Motor neuron (in vitro differentiated cells): ENCODE measurements around the gene NUDCD3. TPM values are rescaled to one million over a fixed set of nuclear protein-coding genes. Genes with fewer than 3 reads are reported as not detected.
"Not testable (repeated sequence)": the region's sequence is repeated elsewhere in the genome, so short reads cannot be mapped to it uniquely, and the experiment has no call there.

Experiments
- ATAC-seq, 8 experiments: fragments of 200-7000 bp; cut with Tn5 transposase; replicated peaks in 6 of 8; 2 replicates each; pipeline ENCODE4 v1.8.0; 2021; ENCODE audit warnings: mild to moderate bottlenecking in 8 of 8, moderate library complexity in 8 of 8
- H3K27ac ChIP-seq, 2 donors: fragments of 250-450 bp; sonication (Bioruptor Pico); 2 replicates each; pipeline ENCODE4 v1.9.0; 2021; ENCODE audit warnings: antibody characterized with exemption in 2 of 2, mild to moderate bottlenecking in 2 of 2, moderate library complexity in 1 of 2
- H3K4me1 ChIP-seq, 2 donors: fragments of 250-450 bp; sonication (Bioruptor Pico); replicated peaks in 1 of 2; 2 replicates each; pipeline ENCODE4 v1.6.1; 2021; ENCODE audit warnings: antibody characterized with exemption in 2 of 2, mild to moderate bottlenecking in 2 of 2, moderate library complexity in 1 of 2
- H3K4me3 ChIP-seq, 5 donors: fragments of 250-450 bp; sonication (Bioruptor Pico); 2 replicates each; pipeline ENCODE4 v1.9.0; 2021; ENCODE audit warnings: antibody characterized with exemption in 5 of 5, mild to moderate bottlenecking in 5 of 5, moderate library complexity in 4 of 5
- WGBS, 10 experiments: fragments of 450-650 bp; shearing (Covaris generic); methylation state at CpG; one replicate each; pipeline ENCODE4 v1.0.0; 2022; 5-methylcytosine and 5-hydroxymethylcytosine counted together
- in situ Hi-C, 9 experiments: fragments of 400-800 bp; cut with MboI; loops; one replicate each; pipeline ENCODE4 v1.15.0; 2021; ENCODE audit warnings: low sequenced_read_pairs in 9 of 9, low pct_unique_long_range_greater_than_20kb in 2 of 9; ENCODE audit not compliant: unreplicated experiment in 9 of 9
- total RNA-seq, 8 experiments: library from RNA; unstranded; fragments of 300-600 nt; gene quantifications; 2 replicates each; pipeline versions ENCODE4 v1.2.3 to v1.2.4, GENCODE V29; 2022

NUDCD3 gene
- total RNA-seq, 8 experiments from 2014 or later: 44.8 to 69.6 (median 52.0) TPM

DNA sequence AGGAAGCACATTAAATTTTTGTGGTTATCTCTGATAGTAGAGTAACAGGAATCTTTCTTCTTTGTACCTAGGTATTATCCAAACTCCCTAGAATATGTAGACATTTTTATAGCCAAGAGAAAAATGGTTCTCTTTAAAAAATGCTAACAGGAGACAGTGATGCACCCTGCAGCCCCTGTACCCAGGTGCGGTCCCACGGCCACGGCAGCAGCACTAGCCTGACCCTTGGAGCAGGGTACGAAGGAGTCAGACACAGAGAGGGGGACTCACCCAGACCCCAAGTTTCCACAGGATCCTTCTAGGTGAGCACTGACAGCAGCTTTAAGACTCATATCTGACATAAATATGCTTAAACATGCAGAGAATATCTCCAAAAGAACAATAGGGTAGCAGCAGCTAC lies 60.4 kb downstream of the NUDCD3 start:
- ATAC-seq: no peak
- in situ Hi-C loops: no loop called here
- H3K4me1 ChIP-seq: no peaks in the 10 kb centered on the region
- 80 to 100% (median 92%) methylated on average over 1 to 4 of the region's 4 CpGs; no CpG with 5 or more reads in 4 of the 10 experiments for WGBS, 10 experiments
- no peak overlapping the region for H3K4me3 ChIP-seq
- H3K27ac ChIP-seq: no peak overlapping the region

DNA sequence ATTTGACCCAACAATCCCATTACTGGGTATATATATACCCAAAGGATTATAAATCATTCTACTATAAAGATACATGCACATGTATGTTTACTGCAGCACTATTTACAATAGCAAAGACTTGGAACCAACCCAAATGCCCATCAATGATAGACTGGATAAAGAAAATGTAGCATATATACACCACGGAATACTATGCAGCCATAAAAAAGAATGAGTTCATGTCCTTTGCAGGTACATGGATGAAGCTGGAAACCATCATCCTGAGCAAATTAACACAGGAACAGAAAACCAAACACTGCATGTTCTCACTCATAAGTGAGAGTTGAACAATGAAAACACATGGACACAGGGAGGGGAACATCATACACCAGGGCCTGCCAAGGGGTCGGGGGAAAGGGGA lies 65.7 kb downstream of the NUDCD3 start:
- in situ Hi-C loops, H3K27ac ChIP-seq, H3K4me3 ChIP-seq, H3K4me1 ChIP-seq, ATAC-seq: not testable (repeated sequence)
- WGBS, 10 experiments: 80 to 86% methylated on average over 1 of the region's 2 CpGs; no CpG with 5 or more reads in 8 of the 10 experiments

DNA sequence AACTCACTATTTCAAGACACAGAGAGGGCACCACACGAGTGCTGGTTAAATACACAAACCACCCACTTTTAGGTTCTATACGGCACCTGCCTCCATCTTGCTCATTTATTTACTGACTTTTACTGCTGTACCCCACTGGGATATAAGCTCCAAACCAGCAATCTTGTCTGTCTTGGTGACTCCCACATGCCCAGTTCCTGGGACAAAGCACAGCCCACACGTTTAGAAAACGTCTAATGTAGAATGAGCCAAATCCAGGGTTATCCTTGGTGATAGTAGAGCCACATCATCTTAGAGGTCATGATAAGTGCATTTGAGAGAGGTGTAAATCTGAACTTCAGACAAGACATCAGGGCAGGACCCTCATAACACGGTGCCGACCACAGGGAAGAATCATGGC lies 73.5 kb downstream of the NUDCD3 start:
- Histone ChIP-seq H3K27ac (no peak overlapping the region), H3K4me3 (no peak overlapping the region), H3K4me1 (no peaks in the 10 kb centered on the region)
- WGBS, 10 experiments: 80 to 100% (median 90%) methylated on average over 1 to 5 of the region's 6 CpGs; no CpG with 5 or more reads in 4 of the 10 experiments
- in situ Hi-C loops: no loop called here
- no peak for ATAC-seq

- Histone ChIP-seq H3K4me3 (no peak overlapping the region), H3K27ac (no peak overlapping the region), H3K4me1 (no peaks in the 10 kb centered on the region)
- ATAC-seq: no peak
- 67 to 100% (median 89%) methylated on average over 2 to 3 of the region's 3 CpGs; no CpG with 5 or more reads in 2 of the 10 experiments for WGBS, 10 experiments
- in situ Hi-C loops: no loop called here
Measured at GRCh38 chr7:44415510-44415909, 74.9 kb downstream of the NUDCD3 start.

- H3K4me3 ChIP-seq: no peak overlapping the region
- WGBS, 10 experiments: 88 to 100% (median 100%) methylated on average over 1 of the region's 1 CpG; no CpG with 5 or more reads in 5 of the 10 experiments
- no peak overlapping the region for H3K27ac ChIP-seq
- in situ Hi-C loops: no loop called here
- ATAC-seq: no peak
- H3K4me1 ChIP-seq: no peaks in the 10 kb centered on the region
Measured at GRCh38 chr7:44415047-44415446, 75.4 kb downstream of the NUDCD3 start.

DNA sequence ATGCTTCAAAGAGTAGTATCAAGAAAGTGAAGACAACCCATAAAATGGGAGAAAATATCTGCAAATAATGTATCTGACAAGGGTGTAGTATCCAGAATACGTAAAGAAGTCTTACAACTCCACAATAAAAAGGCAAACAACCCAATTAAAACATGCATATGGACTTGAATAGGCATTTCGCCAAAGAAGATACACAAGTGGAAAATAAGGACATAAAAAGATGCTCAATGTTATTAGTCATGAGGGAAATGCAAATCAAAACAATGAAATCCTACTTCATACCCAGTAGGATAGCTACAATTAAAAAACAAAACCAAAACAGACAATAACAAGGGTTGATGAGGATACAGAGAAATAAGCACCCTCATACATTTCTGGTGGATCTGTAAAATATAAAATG lies 79.2 kb downstream of the NUDCD3 start:
- no peak for ATAC-seq

GRCh38 chr7:44408596-44408995 lies 81.9 kb downstream of the NUDCD3 start:
- H3K4me1 ChIP-seq: peaks cover 0 to 2% of the 10 kb centered on the region in 2 donors
- 39 to 100% (median 70%) methylated on average over 1 to 3 of the region's 3 CpGs; no CpG with 5 or more reads in 4 of the 10 experiments for WGBS, 10 experiments
- in situ Hi-C loops: no loop called here
- peak in 3 of 8 experiments; percentile 14 to 43 (median 37) for ATAC-seq
- no peak overlapping the region for H3K4me3 ChIP-seq
- no peak overlapping the region for H3K27ac ChIP-seq

More for the DNA sequence above, 79.2 kb downstream of the NUDCD3 start:
- in situ Hi-C loops: no loop called here
- H3K4me1 ChIP-seq: peaks cover 0 to 2% of the 10 kb centered on the region in 2 donors
- WGBS, 10 experiments: 64 to 100% (median 95%) methylated on average over 1 to 2 of the region's 2 CpGs
- no peak overlapping the region for H3K27ac ChIP-seq
- H3K4me3 ChIP-seq: no peak overlapping the region

DNA sequence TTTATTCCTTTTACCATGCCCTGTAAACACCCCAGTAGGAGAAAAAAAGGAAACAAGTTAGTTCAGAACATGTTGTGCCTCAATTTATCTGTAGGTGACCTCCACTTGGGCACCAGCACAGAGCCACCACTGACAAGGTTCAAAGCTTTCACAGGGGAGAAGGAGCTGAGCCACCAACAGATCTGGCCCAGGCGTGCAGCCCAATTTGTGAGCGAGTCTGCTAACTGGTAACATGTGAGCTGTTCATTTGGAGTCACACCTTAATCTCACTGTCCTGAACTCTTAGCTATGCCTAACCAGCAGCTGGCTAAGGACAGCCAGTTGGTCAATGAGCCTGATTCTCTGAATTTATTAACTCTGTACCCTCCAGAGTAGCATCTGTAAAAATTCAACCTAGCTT lies 86.7 kb downstream of the NUDCD3 start:
- in situ Hi-C loops: no loop called here
- WGBS, 10 experiments: 77 to 100% (median 96%) methylated on average over 2 of the region's 2 CpGs; no CpG with 5 or more reads in 6 of the 10 experiments
- no peak overlapping the region for H3K27ac ChIP-seq

DNA sequence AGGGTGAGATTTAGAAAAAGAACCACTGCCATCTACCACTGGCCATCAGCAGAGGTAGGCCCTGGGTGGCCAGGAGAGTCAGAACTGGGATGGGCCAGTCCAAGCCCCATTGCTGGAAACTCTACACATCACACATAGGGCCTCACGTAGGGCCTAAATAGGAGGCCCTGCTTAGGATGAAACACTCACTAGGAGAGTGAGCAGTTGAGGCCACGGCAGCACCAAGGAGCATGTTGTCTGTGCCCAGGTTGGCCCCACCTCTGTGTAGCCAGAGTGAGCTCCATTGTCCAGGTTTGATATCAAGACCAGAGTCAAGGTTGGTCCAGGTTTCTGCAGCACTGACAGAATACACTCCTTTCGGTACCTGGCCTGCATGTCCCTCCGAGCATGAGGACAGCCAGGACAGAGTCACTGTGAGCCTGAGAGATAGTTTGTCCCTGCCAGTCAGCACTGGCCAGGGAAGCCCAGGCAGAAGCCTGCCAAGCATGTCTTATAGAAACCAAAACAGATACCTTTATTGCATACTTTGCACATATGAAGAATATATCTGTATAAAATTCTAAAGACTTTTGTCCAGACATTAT lies 87.2 kb downstream of the NUDCD3 start:
- in situ Hi-C loops: no loop called here
- ATAC-seq: no peak
- WGBS, 10 experiments: 83 to 100% (median 100%) methylated on average over 1 to 3 of the region's 4 CpGs; no CpG with 5 or more reads in 5 of the 10 experiments
- Histone ChIP-seq H3K4me3 (no peak overlapping the region), H3K27ac (no peak overlapping the region), H3K4me1 (no peaks in the 10 kb centered on the region)

More for the DNA sequence above, 86.7 kb downstream of the NUDCD3 start:
- no peak for ATAC-seq
- Histone ChIP-seq H3K4me1 (peaks cover 0 to 2% of the 10 kb centered on the region in 2 donors), H3K4me3 (no peak overlapping the region)

- ATAC-seq: no peak
- 93 to 100% (median 97%) methylated on average over 3 to 11 of the region's 14 CpGs; no CpG with 5 or more reads in 2 of the 10 experiments for WGBS, 10 experiments
- H3K4me1 ChIP-seq: no peaks in the 10 kb centered on the region
- no peak overlapping the region for H3K27ac ChIP-seq
- no peak overlapping the region for H3K4me3 ChIP-seq
- in situ Hi-C loops: no loop called here
Measured at GRCh38 chr7:44402401-44403060, 87.9 kb downstream of the NUDCD3 start.

DNA sequence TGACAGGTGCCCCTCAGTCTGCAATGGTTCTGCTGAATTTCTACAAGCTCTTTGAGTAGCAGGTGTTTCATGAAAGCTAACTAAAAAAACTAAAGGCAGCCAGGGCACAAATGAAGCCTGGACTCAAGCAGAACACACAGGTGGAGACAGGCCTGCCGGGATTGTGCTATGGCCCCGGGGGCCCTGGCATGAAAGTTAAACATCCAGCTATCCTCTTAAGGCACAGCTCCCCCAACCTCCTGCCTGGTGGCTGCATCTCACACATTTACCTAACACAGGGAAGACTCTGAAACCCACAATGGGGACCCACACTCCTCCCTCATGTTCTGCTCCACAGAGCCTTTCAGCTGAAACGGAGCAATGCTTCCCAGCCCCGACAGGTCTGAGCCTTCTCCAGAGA lies 88.8 kb downstream of the NUDCD3 start:
- no peak for ATAC-seq
- Histone ChIP-seq H3K4me1 (peaks cover 0 to 3% of the 10 kb centered on the region in 2 donors), H3K4me3 (no peak overlapping the region), H3K27ac (no peak overlapping the region)
- WGBS, 10 experiments: 83 to 100% (median 95%) methylated on average over 3 to 4 of the region's 4 CpGs; no CpG with 5 or more reads in 5 of the 10 experiments
- in situ Hi-C loops: no loop called here

GRCh38 chr7:44400033-44400511 lies 90.4 kb downstream of the NUDCD3 start:
- H3K27ac ChIP-seq: no peak overlapping the region
- in situ Hi-C loops: no loop called here
- no peak overlapping the region for H3K4me3 ChIP-seq
- whole genome bisulfite sequencing, 10 experiments: 76 to 100% (median 98%) methylated on average over 1 to 7 of the region's 14 CpGs; no CpG with 5 or more reads in 4 of the 10 experiments
- ATAC-seq: no peak
- peaks cover 0 to 3% of the 10 kb centered on the region in 2 donors for H3K4me1 ChIP-seq

DNA sequence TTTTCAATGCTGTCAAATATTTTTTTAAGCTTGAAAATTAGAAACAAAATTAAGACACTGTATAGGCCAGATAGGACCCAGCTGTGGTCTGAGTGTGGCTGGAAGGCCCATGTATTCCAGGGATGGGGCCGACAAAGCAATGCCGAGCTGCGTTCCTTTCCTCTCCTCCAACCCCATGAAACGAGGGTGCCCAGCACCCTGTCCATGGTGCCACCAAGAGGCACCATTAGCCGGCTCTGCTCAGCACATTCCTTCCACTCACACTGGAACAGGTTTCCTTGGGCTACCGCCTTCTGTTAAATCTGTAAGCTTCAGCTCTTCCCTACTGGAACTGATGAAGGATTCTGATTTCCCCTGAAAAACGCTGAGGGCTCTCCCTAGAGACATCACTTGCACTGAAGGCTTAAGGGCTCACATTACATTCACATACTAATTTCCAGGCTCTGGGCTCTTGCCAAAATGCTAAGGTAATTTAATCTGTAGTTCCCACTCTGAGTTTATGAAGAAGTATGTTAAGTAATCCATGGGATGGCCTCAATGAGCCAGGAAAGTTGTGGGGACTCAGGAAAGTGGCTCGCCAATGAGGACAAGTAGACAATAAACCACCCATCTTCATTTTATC lies 91.4 kb downstream of the NUDCD3 start:
- 50 to 100% (median 90%) methylated on average over 1 to 5 of the region's 8 CpGs; no CpG with 5 or more reads in 3 of the 10 experiments for WGBS, 10 experiments

More for the DNA sequence above, 91.4 kb downstream of the NUDCD3 start:
- in situ Hi-C loops: no loop called here
- Histone ChIP-seq H3K4me1 (peaks cover 0 to 3% of the 10 kb centered on the region in 2 donors), H3K27ac (no peak overlapping the region), H3K4me3 (no peak overlapping the region)
- ATAC-seq: peak in 2 of 8 experiments; percentile 67 to 78
